Fibroblast of mammary gland (primary cell): ENCODE results near the gene NOTCH4.
"Not testable (repeated sequence)": the region's sequence is repeated elsewhere in the genome, so short reads cannot be mapped to it uniquely, and the experiment has no call there.

Experiments
- DNase-seq: peaks from one replicate; pipeline ENCODE4 v3.0.0-alpha.2; 2010; ENCODE audit warnings: low read depth
- H3K4me3 ChIP-seq: 2 replicates; pipeline ENCODE4 v1.5.1; 2011; ENCODE audit warnings: low read depth, mild to moderate bottlenecking, low read length, moderate library complexity; ENCODE audit not compliant: control insufficient read depth
- CTCF ChIP-seq: conservative IDR thresholded peaks from 2 replicates; pipeline ENCODE4 v1.5.1; 2011; ENCODE audit warnings: low read depth, low read length, inconsistent platforms; ENCODE audit not compliant: control insufficient read depth, insufficient read depth

NOTCH4 gene

GRCh38 chr6:32189742-32190053, 34.2 kb downstream of the NOTCH4 start:
- no peak for DNase-seq
- H3K4me3 ChIP-seq, result peak overlapping the region; percentile 70
- TF ChIP-seq CTCF, result no peak

GRCh38 chr6:32189069-32189741, 34.7 kb downstream of the NOTCH4 start:
- DNase-seq, result no peak
- TF ChIP-seq CTCF, result no peak
- H3K4me3 ChIP-seq, result peak overlapping the region; percentile 70

- TF ChIP-seq CTCF, result no peak
- H3K4me3 ChIP-seq, result peak overlapping the region; percentile 70
- no peak for DNase-seq
Observed at GRCh38 chr6:32188381-32189068, 35.3 kb downstream of the NOTCH4 start.

- peak overlapping the region; percentile 13 for H3K4me3 ChIP-seq
- DNase-seq, result not testable (repeated sequence)
Observed at GRCh38 chr6:32187725-32188380, 36.0 kb downstream of the NOTCH4 start.

GRCh38 chr6:32187009-32187709, 36.7 kb downstream of the NOTCH4 start:
- H3K4me3 ChIP-seq, result no peak overlapping the region
- DNase-seq, result no peak
- TF ChIP-seq CTCF, result no peak

GRCh38 chr6:32186151-32186840, 37.6 kb downstream of the NOTCH4 start:
- H3K4me3 ChIP-seq, DNase-seq: not testable (repeated sequence)

GRCh38 chr6:32185681-32186131, 38.2 kb downstream of the NOTCH4 start:
- not testable (repeated sequence) for H3K4me3 ChIP-seq
- peak; percentile 92 for DNase-seq
